Hypothalamus (tissue), 51 donors: Measurements from ENCODE around the gene POLK.
"Not testable (repeated sequence)": the region's sequence is repeated elsewhere in the genome, so short reads cannot be mapped to it uniquely, and the experiment has no call there.

Source experiments
- DNase-seq, 51 donors: peaks; one replicate each; lab custom pipeline; 2025; lab: John Stamatoyannopoulos, UW

Gene POLK

DNA sequence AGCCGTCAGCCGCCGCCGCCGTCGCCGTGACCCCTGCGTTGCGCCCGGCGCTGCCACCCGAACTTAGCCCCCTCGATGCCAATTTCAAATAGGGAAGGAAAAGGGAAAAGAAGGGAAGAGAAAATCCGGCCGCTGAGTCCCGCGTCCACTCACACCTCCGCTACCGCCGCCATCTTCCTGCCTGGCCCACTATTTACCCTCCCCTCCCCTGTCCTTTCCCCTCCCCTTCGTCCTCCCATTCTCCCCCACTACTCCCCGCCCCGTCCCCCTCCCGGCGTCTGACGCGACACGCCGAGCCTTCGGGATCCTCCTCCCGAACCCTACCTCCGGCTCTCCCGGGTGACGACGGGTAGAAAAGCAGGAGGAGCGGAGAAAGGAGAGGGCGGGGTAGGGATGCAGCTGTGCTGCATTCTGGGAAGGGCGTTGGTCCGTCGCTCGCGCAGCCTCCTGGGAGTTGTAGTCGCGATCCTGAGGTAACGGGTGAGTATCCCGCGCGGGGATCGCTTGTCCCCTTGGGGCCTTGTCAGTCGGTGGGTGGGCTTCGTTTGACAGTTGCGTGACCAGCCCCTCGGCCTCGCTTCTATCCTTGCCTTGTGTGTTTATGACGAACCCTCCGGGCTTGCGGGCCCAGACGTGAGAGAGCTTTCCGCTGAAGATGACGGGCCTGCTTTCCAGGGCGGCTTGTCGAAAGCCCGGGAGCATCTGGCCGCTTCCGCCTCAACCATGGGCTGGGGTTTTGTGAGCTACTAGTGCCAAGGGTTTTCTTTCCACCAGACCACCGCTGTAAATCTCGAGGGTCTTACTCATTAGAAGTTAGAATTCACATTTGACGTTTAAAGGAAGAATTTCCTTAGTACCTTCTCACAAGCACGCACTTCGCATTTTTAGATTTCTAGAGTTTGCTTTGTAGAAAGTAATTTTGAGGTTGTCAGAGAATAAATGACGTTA, at the start of gene POLK, which contains the start of gene CERT1:
Gene POLK (plus strand): TSS at position 457 of the 948 bp plus-strand sequence.
Gene CERT1 (minus strand): TSS at position 195 of the 948 bp plus-strand sequence. CDS start 422 bp downstream, outside the sequence.
- DNase-seq, result peak; percentile 66 to 100 (median 98)

- DNase-seq, result no peak
Measured at GRCh38 chr5:75463726-75464125, 48.0 kb upstream of the POLK start.

- DNase-seq, result peak in 4 of 51 donors; percentile 5 to 12 (median 6)
Measured at GRCh38 chr5:75465480-75465879, 46.2 kb upstream of the POLK start.

- no peak for DNase-seq
Measured at GRCh38 chr5:75466006-75466716, 45.5 kb upstream of the POLK start.

GRCh38 chr5:75468593-75468992, 43.1 kb upstream of the POLK start:
- DNase-seq, result no peak

- DNase-seq, result no peak
Measured at GRCh38 chr5:75469017-75469416, 42.7 kb upstream of the POLK start.

- no peak for DNase-seq
Measured at GRCh38 chr5:75471193-75471592, 40.5 kb upstream of the POLK start.

DNA sequence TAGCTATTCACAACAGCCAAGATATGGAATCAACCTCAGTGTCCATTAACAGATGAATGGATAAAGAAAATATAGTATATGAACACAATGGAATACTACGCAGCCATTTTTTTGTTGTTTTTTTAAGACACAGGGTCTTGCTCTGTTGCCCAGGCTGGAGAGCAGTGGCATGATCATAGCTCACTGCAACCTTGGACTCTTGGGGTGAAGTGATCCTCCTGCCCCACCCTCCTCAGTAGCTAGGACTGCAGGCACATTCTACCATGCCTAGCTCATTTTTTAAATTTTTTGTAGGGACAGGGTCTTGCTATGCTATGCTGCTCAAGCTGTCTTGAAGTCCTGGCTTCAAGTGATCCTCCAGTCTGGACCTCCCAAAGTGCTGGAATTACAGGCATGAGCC, 38.7 kb upstream of the POLK start:
- no peak for DNase-seq

DNA sequence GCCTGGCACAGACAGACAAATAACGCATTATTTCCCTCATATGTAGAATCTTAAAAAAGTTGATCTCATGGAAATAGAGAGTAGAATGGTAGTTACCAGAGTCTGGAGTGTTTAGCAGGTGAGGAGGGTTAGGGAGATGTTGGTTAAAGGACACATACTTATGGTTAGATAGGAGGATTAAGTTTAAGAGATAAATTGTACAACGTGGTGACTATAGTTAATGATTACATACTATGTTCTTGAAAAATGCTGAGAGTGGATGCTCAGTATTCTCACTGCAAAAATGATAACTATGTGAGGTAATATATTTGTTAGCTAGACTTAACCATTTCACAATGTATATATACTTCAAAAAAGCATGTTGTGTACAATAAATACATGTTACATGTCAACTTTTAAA, 38.2 kb upstream of the POLK start:
- DNase-seq, result no peak

- no peak for DNase-seq
Measured at GRCh38 chr5:75475364-75475763, 36.3 kb upstream of the POLK start.

DNA sequence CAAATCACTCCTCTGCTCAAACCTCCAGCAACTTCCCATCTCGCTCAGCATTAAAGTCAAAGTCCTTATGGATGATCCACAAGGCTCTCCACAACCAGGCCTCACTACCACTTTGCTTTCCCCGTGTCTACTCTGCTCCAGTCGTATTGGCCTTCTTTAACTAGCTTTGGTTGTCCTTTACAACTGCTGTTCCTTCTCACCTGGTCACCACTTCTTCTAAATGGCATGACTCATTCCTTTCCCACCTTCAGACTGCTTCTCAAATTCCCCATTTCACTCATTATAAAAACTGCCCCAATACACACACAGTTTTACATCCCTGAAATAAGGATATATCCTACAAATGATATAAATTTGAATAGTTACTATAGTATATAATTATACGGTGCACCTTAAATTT, 30.7 kb upstream of the POLK start:
- DNase-seq, result no peak

DNA sequence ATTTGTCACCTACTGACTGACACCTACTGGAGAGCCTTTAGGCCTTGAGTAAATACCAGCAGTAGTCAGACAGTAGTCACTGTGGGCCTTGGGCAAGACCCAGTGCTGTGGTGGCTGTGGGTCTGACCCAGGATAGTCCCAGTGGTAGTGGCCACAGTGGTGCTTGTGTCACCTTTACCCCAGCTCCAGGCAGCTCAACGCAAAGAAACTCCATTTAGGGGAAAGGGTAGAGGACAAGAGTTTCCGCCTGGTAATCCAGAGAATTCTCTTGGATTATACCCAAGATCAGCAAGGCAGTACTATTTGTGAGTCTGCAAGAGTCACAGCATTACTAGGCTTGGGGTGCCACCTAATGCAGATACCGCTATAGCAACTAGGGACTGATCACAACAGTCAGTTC, 29.2 kb upstream of the POLK start:
- DNase-seq, result no peak

GRCh38 chr5:75484605-75485004, 27.1 kb upstream of the POLK start:
- no peak for DNase-seq

GRCh38 chr5:75489847-75490246, 21.8 kb upstream of the POLK start:
- not testable (repeated sequence) for DNase-seq

DNA sequence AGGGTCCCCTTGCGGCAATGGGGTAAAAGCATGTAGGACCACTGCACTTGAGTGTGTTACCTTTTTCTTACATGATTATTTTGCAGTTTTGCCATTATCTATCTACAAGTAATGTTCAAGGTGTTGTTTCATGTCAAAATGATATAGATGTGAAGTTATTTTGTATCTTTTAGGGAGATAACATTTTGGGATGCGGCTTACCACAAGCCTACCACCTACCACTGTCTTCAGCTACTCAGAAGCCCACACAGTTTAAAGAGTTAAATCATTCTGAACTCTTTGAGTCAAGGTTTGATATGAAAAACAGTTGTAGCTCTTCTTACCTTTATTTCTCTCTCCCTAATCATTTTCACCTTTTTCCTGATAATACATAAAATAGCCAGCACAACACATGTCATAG, 20.1 kb upstream of the POLK start:
- DNase-seq, result no peak

- DNase-seq, result no peak
Measured at GRCh38 chr5:75496026-75496425, 15.7 kb upstream of the POLK start.

DNA sequence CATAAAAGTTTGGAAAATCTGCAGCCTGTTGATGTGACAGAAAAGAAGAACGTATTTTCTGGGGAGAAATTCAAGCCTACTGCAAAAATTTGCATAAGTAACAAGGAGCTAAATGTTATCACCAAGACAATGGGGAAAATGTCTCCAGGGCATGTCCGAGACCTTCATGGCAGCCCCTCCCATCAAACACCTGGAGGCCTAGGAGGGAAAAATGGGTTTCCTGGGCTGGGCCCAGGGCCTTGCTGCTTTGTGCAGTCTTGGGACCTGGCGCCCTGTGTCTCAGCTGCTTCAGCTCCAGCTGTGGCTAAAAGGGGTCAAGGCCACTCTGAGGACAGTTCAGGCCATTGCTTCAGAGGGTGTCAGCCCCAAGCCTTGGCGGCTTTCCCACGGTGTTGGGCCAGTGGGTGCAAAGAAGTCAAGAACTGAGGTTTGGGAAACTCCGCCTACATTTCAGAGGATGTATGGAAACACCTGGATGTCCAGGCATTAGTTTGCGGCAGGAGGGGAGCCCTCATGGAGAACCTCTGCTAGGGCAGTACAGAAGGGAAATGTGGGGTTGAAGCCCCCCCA, 13.4 kb upstream of the POLK start:
- DNase-seq, result no peak

GRCh38 chr5:75498875-75499274, 12.8 kb upstream of the POLK start:
- DNase-seq, result not testable (repeated sequence)

DNA sequence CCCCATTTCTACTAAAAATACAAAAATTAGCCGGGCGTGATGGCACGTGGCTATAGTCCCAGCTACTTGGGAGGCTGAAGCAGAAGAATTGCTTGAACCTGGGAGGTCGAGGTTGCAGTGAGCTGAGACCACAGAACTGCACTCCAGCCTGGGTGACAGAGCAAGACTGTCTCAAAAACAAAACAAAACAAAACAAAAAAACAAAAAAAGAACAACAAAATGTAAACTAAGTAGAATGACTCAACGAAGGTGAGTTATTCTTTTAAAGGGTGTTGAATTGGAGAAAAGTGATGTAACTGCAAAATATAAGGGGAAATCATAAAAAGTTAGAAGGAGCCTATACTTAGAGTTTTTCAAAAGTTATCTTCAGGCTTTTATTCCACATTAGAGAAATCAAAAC, 6.6 kb upstream of the POLK start:
- not testable (repeated sequence) for DNase-seq

DNA sequence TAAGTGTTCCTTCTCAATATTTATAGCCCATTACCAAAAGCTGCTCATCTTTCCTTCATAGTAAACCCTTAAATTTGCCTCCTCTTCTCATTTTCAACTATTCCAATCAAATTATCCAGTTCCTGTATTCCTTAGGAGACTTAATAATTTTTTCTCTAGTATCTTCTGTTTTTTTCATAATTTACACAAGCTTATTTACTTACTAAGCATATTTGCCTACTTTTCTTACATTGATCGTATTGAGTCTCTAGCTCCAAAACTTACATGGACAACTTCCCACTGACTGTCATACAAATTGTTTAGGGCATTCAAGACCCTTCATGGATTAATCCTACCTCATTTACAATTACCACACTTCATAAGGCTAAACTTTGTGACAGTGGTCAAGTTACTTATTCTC, 3.9 kb upstream of the POLK start:
- DNase-seq, result no peak

GRCh38 chr5:75509546-75509945, 2.1 kb upstream of the POLK start:
- DNase-seq, result no peak
